ENCODE measurements around the gene COLQ.

COLQ gene

DNA sequence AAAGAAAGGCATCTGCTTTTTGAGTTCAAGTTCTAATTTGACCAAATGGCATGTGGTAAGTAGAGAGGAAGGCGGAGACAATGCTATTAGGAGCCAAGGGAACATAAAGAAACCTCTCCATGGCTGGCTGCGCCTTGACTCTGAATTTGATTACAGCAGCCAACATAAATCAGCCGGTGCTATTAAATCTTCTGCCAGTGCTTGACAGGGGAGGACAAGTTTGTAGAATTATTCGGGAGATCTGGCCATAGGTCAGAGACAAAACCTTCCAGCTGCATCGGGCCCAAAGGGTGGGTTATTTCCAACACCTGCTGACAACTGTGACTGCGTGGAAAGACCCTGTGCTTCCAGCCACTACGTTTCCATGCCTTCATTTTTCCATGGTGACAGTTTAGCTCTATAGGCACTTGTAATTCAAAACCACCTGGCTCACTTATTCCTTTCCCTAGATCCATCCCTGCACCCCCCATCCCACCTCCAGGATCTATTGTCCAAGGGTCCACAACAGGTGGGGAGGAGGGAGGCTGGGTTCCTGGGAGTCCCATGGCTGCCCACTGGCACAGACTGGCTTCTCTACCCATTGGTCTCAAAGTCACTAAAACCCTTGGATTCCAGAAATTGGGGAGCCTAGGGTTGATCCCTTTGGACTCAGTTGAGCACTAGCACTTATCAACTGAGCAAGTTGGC is 15.9 kb downstream of the COLQ start:
- Histone ChIP-seq H3K27ac (ENCODE audit: low read depth, low read length) (no peak overlapping the region), H3K4me3 (ENCODE audit: low read depth, low read length) (no peak overlapping the region), H3K4me1 (ENCODE audit: control insufficient read depth, insufficient read depth, low read length) (no peaks in the 10 kb centered on the region), H3K27me3 (ENCODE audit: control insufficient read depth, insufficient read depth, low read length) (no peaks in the 10 kb centered on the region), H3K36me3 (ENCODE audit: control insufficient read depth, insufficient read depth, low read length) (no peaks in the 10 kb centered on the region), H3K9ac (ENCODE audit: low read depth, low read length) (no peak overlapping the region), H3K9me3 (ENCODE audit: control insufficient read depth, insufficient read depth, low read length) (no peaks in the 10 kb centered on the region)

DNA sequence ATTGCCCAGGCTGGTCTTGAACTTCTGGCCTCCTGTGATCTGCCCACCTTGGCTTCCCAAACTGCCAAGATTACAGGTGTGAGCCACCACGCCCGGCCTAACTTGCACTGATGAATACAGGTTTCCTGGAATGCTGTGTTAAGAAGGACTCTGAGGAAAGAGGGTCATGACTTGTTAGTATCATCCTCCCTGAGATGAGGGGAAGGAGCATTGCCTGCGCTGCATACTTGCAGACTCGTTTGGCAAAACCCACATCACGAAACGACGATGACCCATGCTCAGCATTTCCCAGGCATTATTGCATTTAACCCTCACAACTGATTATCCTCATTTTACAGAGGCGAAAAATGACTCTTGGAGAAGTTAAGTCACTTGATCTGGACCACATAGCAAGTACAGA is 18.9 kb downstream of the COLQ start:
- no peaks in the 10 kb centered on the region for H3K27me3 ChIP-seq (ENCODE audit: control insufficient read depth, insufficient read depth, low read length)
- no peaks in the 10 kb centered on the region for H3K36me3 ChIP-seq (ENCODE audit: control insufficient read depth, insufficient read depth, low read length)
- no peaks in the 10 kb centered on the region; the same call in 1 of the 2 replicates for H3K4me1 ChIP-seq (ENCODE audit: control insufficient read depth, insufficient read depth, low read length)
- H3K9me3 ChIP-seq (ENCODE audit: control insufficient read depth, insufficient read depth, low read length) = no peaks in the 10 kb centered on the region
- H3K4me3 ChIP-seq (ENCODE audit: low read depth, low read length) = no peak overlapping the region
- H3K9ac ChIP-seq (ENCODE audit: low read depth, low read length) = no peak overlapping the region
- H3K27ac ChIP-seq (ENCODE audit: low read depth, low read length) = no peak overlapping the region

DNA sequence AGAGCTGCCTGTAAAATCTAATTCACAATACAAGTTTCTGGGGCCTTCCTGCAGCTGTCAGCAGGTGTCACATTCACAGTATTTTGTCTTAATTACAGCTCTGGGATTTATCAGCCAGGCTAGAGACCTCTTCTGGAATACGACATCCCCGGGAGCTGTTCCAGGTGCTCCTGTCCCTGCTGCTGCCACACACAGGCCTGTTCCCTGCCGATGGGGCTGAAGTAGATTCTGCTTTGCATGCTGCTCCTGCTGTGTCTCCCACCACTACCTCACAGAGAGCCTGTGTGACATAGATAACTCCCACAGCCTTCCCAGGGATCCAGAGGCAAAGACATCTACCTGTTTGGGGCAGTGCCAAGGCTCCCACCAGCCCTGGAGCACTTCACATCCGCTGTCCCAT is 20.4 kb downstream of the COLQ start:
- H3K27me3 ChIP-seq (ENCODE audit: control insufficient read depth, insufficient read depth, low read length) = no peaks in the 10 kb centered on the region
- no peak overlapping the region for H3K4me3 ChIP-seq (ENCODE audit: low read depth, low read length)
- no peaks in the 10 kb centered on the region for H3K9me3 ChIP-seq (ENCODE audit: control insufficient read depth, insufficient read depth, low read length)
- peaks cover 4% of the 10 kb centered on the region; the same call in 1 of the 2 replicates for H3K4me1 ChIP-seq (ENCODE audit: control insufficient read depth, insufficient read depth, low read length)
- no peak overlapping the region for H3K9ac ChIP-seq (ENCODE audit: low read depth, low read length)
- no peaks in the 10 kb centered on the region for H3K36me3 ChIP-seq (ENCODE audit: control insufficient read depth, insufficient read depth, low read length)
- H3K27ac ChIP-seq (ENCODE audit: low read depth, low read length) = no peak overlapping the region

- Histone ChIP-seq H3K27me3 (ENCODE audit: control insufficient read depth, insufficient read depth, low read length) (no peaks in the 10 kb centered on the region), H3K9me3 (ENCODE audit: control insufficient read depth, insufficient read depth, low read length) (no peaks in the 10 kb centered on the region), H3K4me3 (ENCODE audit: low read depth, low read length) (no peak overlapping the region), H3K4me1 (ENCODE audit: control insufficient read depth, insufficient read depth, low read length) (peaks cover 11% of the 10 kb centered on the region; the same call in 1 of the 2 replicates), H3K9ac (ENCODE audit: low read depth, low read length) (no peak overlapping the region), H3K36me3 (ENCODE audit: control insufficient read depth, insufficient read depth, low read length) (no peaks in the 10 kb centered on the region), H3K27ac (ENCODE audit: low read depth, low read length) (no peak overlapping the region)
Observed at GRCh38 chr3:15500107-15500724, 21.3 kb downstream of the COLQ start.

DNA sequence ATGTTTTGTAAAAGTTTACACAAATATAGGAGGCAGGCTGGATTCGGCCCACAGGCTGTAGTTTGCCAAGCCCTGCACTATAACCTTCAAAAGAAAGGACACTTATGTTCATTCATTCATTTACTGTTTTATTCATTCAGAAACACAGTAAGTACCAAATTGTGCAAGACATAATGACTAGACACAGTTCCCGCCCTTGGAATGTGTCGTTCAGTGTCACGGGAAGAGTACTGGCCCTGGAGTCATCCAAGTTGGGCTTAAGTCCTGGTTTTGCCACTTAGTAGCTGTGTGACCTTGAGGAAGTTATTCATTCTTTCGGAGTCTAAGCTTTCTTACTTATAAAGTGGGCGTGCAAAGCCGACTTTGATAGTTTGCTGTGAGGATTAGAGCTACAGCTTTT is 22.0 kb downstream of the COLQ start:
- Histone ChIP-seq H3K4me1 (ENCODE audit: control insufficient read depth, insufficient read depth, low read length) (peaks cover 11% of the 10 kb centered on the region; the same call in 1 of the 2 replicates), H3K27me3 (ENCODE audit: control insufficient read depth, insufficient read depth, low read length) (no peaks in the 10 kb centered on the region), H3K4me3 (ENCODE audit: low read depth, low read length) (no peak overlapping the region), H3K9ac (ENCODE audit: low read depth, low read length) (no peak overlapping the region), H3K36me3 (ENCODE audit: control insufficient read depth, insufficient read depth, low read length) (no peaks in the 10 kb centered on the region), H3K27ac (ENCODE audit: low read depth, low read length) (no peak overlapping the region), H3K9me3 (ENCODE audit: control insufficient read depth, insufficient read depth, low read length) (no peaks in the 10 kb centered on the region)

- H3K4me3 ChIP-seq (ENCODE audit: low read depth, low read length) = no peak overlapping the region
- H3K36me3 ChIP-seq (ENCODE audit: control insufficient read depth, insufficient read depth, low read length) = no peaks in the 10 kb centered on the region
- H3K9ac ChIP-seq (ENCODE audit: low read depth, low read length) = no peak overlapping the region
- no peaks in the 10 kb centered on the region for H3K27me3 ChIP-seq (ENCODE audit: control insufficient read depth, insufficient read depth, low read length)
- H3K4me1 ChIP-seq (ENCODE audit: control insufficient read depth, insufficient read depth, low read length) = peaks cover 11% of the 10 kb centered on the region; the same call in 1 of the 2 replicates
- no peaks in the 10 kb centered on the region for H3K9me3 ChIP-seq (ENCODE audit: control insufficient read depth, insufficient read depth, low read length)
- H3K27ac ChIP-seq (ENCODE audit: low read depth, low read length) = no peak overlapping the region
Observed at GRCh38 chr3:15498431-15499214, 22.9 kb downstream of the COLQ start.

- H3K36me3 ChIP-seq (ENCODE audit: control insufficient read depth, insufficient read depth, low read length) = no peaks in the 10 kb centered on the region
- H3K9me3 ChIP-seq (ENCODE audit: control insufficient read depth, insufficient read depth, low read length) = no peaks in the 10 kb centered on the region
- H3K27me3 ChIP-seq (ENCODE audit: control insufficient read depth, insufficient read depth, low read length) = no peaks in the 10 kb centered on the region
- no peak overlapping the region for H3K4me3 ChIP-seq (ENCODE audit: low read depth, low read length)
- peaks cover 11% of the 10 kb centered on the region; the same call in 1 of the 2 replicates for H3K4me1 ChIP-seq (ENCODE audit: control insufficient read depth, insufficient read depth, low read length)
- H3K27ac ChIP-seq (ENCODE audit: low read depth, low read length) = no peak overlapping the region
- no peak overlapping the region for H3K9ac ChIP-seq (ENCODE audit: low read depth, low read length)
Observed at GRCh38 chr3:15497964-15498363, 23.5 kb downstream of the COLQ start.

DNA sequence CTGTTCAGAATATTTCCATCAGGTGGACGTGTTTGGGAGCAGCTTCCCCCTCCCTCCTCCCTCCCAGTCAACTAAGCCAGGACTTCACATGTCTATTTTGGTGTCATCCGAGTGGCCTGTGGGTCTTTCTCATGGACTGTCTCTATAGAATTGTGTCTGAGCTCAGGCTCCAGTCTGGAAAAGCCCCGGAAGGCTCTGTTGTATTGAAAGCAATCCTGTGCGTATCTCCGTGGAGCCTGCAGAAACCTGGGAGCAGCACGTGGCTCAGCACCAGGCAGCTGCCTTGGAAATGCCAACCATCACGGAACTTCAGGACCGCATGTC is 25.2 kb downstream of the COLQ start:
- Histone ChIP-seq H3K36me3 (ENCODE audit: control insufficient read depth, insufficient read depth, low read length) (no peaks in the 10 kb centered on the region), H3K4me1 (ENCODE audit: control insufficient read depth, insufficient read depth, low read length) (peaks cover 11% of the 10 kb centered on the region; the same call in 1 of the 2 replicates), H3K9ac (ENCODE audit: low read depth, low read length) (no peak overlapping the region), H3K4me3 (ENCODE audit: low read depth, low read length) (no peak overlapping the region), H3K27me3 (ENCODE audit: control insufficient read depth, insufficient read depth, low read length) (no peaks in the 10 kb centered on the region), H3K27ac (ENCODE audit: low read depth, low read length) (no peak overlapping the region), H3K9me3 (ENCODE audit: control insufficient read depth, insufficient read depth, low read length) (no peaks in the 10 kb centered on the region)

DNA sequence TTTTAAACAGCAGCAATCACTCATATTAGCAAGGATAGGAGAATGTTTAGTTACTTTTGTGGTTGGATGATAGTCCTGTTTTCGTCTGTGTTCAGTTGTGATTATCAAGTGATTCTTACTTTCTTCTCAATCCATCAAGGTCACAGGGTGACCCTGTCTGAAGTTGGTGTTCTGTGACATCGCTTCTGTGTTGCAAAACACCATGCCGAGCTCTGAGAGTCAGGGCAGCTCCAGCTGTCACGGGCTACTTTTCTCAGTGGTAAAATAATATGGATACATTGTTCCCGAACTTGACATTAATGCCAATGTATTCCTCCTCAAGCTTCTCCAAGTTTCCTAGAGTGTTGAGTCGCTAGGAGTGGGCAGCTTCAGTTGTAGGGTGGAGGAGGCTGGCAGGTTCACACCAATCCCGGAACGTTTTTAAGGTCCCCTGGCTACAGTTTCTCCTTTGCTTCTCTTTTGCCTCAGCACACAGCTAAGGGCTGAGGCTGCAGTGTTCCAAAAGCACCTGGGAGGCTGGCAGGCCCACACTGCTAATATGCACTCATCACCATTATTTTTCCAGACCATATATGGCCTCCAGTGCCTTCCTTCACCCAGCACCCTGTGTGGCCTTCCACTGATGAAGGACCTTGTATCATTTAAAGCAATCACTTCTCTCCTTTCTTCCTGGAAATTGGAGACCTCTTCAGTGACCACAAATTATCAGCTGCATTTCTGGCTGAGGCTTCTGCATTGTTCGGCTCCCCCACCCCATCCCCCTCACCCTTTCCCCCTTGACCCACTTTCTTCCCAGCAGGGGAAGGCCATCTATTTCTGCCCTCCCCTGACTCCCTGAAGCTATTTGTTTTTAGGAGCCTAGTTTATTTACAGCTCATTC is 25.8 kb downstream of the COLQ start:
- Histone ChIP-seq H3K27ac (ENCODE audit: low read depth, low read length) (no peak overlapping the region), H3K9ac (ENCODE audit: low read depth, low read length) (no peak overlapping the region)

GRCh38 chr3:15493436-15493835 is 28.1 kb downstream of the COLQ start:
- H3K9ac ChIP-seq (ENCODE audit: low read depth, low read length) = no peak overlapping the region
- peaks cover 11% of the 10 kb centered on the region; the same call in 1 of the 2 replicates for H3K4me1 ChIP-seq (ENCODE audit: control insufficient read depth, insufficient read depth, low read length)
- H3K27me3 ChIP-seq (ENCODE audit: control insufficient read depth, insufficient read depth, low read length) = no peaks in the 10 kb centered on the region

More for the DNA sequence above, 25.8 kb downstream of the COLQ start:
- no peak overlapping the region for H3K4me3 ChIP-seq (ENCODE audit: low read depth, low read length)
- no peaks in the 10 kb centered on the region for H3K27me3 ChIP-seq (ENCODE audit: control insufficient read depth, insufficient read depth, low read length)
- peaks cover 11% of the 10 kb centered on the region; the same call in 1 of the 2 replicates for H3K4me1 ChIP-seq (ENCODE audit: control insufficient read depth, insufficient read depth, low read length)
- no peaks in the 10 kb centered on the region for H3K36me3 ChIP-seq (ENCODE audit: control insufficient read depth, insufficient read depth, low read length)
- no peaks in the 10 kb centered on the region for H3K9me3 ChIP-seq (ENCODE audit: control insufficient read depth, insufficient read depth, low read length)

More at GRCh38 chr3:15493436-15493835, 28.1 kb downstream of the COLQ start:
- Histone ChIP-seq H3K36me3 (ENCODE audit: control insufficient read depth, insufficient read depth, low read length) (no peaks in the 10 kb centered on the region), H3K27ac (ENCODE audit: low read depth, low read length) (no peak overlapping the region), H3K4me3 (ENCODE audit: low read depth, low read length) (no peak overlapping the region), H3K9me3 (ENCODE audit: control insufficient read depth, insufficient read depth, low read length) (no peaks in the 10 kb centered on the region)
